Measurements from ENCODE around the gene SERPINE3. TPM values are rescaled to one million over a fixed set of nuclear protein-coding genes. Genes with fewer than 3 reads are reported as not detected.

The SERPINE3 gene
- total RNA-seq, 1 experiment from 2014 or later, result not detected

- Histone ChIP-seq H4K20me1 (ENCODE audit: insufficient read depth) (peaks cover 18% of the 10 kb centered on the region), H3K27me3 (ENCODE audit: insufficient read depth, low read depth) (no peaks in the 10 kb centered on the region), H3K4me3 (no peak overlapping the region), H3K4me1 (replicated peaks; ENCODE audit: insufficient read depth) (no peaks in the 10 kb centered on the region), H3K9me2 (ENCODE audit: insufficient read depth) (no peaks in the 10 kb centered on the region), H3K9me3 (ENCODE audit: insufficient read depth, low read depth) (no peaks in the 10 kb centered on the region), H3K79me2 (ENCODE audit: low read depth) (peaks cover 13% of the 10 kb centered on the region), H2AFZ (no peak overlapping the region), H3K4me2 (no peak overlapping the region), H3K36me3 (ENCODE audit: low read depth) (peaks cover 18% of the 10 kb centered on the region; the same call in 1 of the 2 replicates), H3F3A (ENCODE audit: insufficient read depth, low read depth) (0 out of 2 replicates have a peak, but pooled peaks cover 6% of the 10 kb centered on the region), H3K27ac (no peak overlapping the region)
- ChIA-PET CTCF (no interaction called here), POLR2A (ENCODE audit: unreplicated experiment) (no interaction called here)
- BruUV-seq (replicated peaks), result no TSS peak
- intact Hi-C loops (cut with micrococcal nuclease; ENCODE audit: unreplicated experiment), result no loop called here
- TF ChIP-seq EZH2 (IDR thresholded peaks at IDR 0.05; ENCODE audit: low read depth), result no peak
- TF ChIP-seq CTCF (conservative IDR thresholded peaks at IDR 0.05), result no peak
- DNase-seq, result no peak
Measured at GRCh38 chr13:51385114-51385513, 45.6 kb downstream of the SERPINE3 start.

- CTCF ChIA-PET, result no interaction called here
- Histone ChIP-seq H3K27ac (no peak overlapping the region), H3K4me1 (replicated peaks; ENCODE audit: insufficient read depth) (peaks cover 12% of the 10 kb centered on the region; the same call in 1 of the 2 replicates), H3K27me3 (ENCODE audit: insufficient read depth, low read depth) (no peaks in the 10 kb centered on the region), H3K9me3 (ENCODE audit: insufficient read depth, low read depth) (no peaks in the 10 kb centered on the region), H2AFZ (no peak overlapping the region), H4K20me1 (ENCODE audit: insufficient read depth) (peaks cover 29% of the 10 kb centered on the region), H3F3A (ENCODE audit: insufficient read depth, low read depth) (peaks cover 7% of the 10 kb centered on the region; the same call in 1 of the 2 replicates), H3K79me2 (ENCODE audit: low read depth) (peaks cover 73% of the 10 kb centered on the region), H3K4me2 (no peak overlapping the region), H3K4me3 (no peak overlapping the region), H3K9me2 (ENCODE audit: insufficient read depth) (no peaks in the 10 kb centered on the region), H3K36me3 (ENCODE audit: low read depth) (peaks cover 19% of the 10 kb centered on the region; the same call in 1 of the 2 replicates)
- no TSS peak for BruUV-seq (replicated peaks)
- intact Hi-C loops (cut with micrococcal nuclease; ENCODE audit: unreplicated experiment), result no loop called here
- TF ChIP-seq CTCF (conservative IDR thresholded peaks at IDR 0.05), result no peak
- no peak for TF ChIP-seq EZH2 (IDR thresholded peaks at IDR 0.05; ENCODE audit: low read depth)
- DNase-seq, result no peak
- POLR2A ChIA-PET (ENCODE audit: unreplicated experiment), result no interaction called here
Measured at GRCh38 chr13:51394724-51395123, 55.2 kb downstream of the SERPINE3 start.

DNA sequence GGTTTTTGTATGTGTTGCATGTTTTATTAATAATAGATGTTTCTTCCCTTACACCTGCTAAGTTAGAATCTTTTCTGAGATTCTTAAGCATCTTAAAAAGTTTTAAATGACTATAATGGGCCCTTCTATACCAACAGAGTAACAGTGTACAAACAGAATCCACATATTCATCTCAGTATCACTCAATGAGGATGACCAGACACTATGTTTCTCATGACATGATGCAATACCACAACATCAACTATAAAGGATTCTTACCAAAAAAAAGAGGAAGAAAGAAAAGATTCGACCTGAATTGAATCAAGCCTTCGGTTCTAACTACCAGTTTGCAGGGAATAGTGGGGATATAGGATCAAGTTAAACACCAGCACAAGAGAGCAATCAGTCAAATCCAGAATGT, 56.9 kb downstream of the SERPINE3 start:
- Histone ChIP-seq H3K27me3 (ENCODE audit: insufficient read depth, low read depth) (no peaks in the 10 kb centered on the region), H2AFZ (no peak overlapping the region), H3F3A (ENCODE audit: insufficient read depth, low read depth) (peaks cover 7% of the 10 kb centered on the region; the same call in 1 of the 2 replicates), H3K79me2 (ENCODE audit: low read depth) (peaks cover 68% of the 10 kb centered on the region), H3K4me3 (no peak overlapping the region), H3K4me1 (replicated peaks; ENCODE audit: insufficient read depth) (peaks cover 12% of the 10 kb centered on the region; the same call in 1 of the 2 replicates), H3K27ac (no peak overlapping the region; the same call in 1 of the 2 replicates), H3K9me3 (ENCODE audit: insufficient read depth, low read depth) (no peaks in the 10 kb centered on the region), H3K9me2 (ENCODE audit: insufficient read depth) (no peaks in the 10 kb centered on the region), H4K20me1 (ENCODE audit: insufficient read depth) (peaks cover 32% of the 10 kb centered on the region), H3K36me3 (ENCODE audit: low read depth) (peaks cover 19% of the 10 kb centered on the region; the same call in 1 of the 2 replicates), H3K4me2 (no peak overlapping the region)
- DNase-seq, result no peak
- ChIA-PET POLR2A (ENCODE audit: unreplicated experiment) (no interaction called here), CTCF (no interaction called here)
- TF ChIP-seq EZH2 (IDR thresholded peaks at IDR 0.05; ENCODE audit: low read depth), result no peak
- intact Hi-C loops (cut with micrococcal nuclease; ENCODE audit: unreplicated experiment), result no loop called here
- BruUV-seq (replicated peaks), result no TSS peak

All from PC-9 (cell line).